PC-9 (cell line): ENCODE data around the gene ABCA7.

Source experiments
- EZH2 ChIP-seq: fragments of 200-600 bp; sonication (generic); IDR thresholded peaks from 2 replicates; pipeline ENCODE4 v1.8.0; 2017; ENCODE audit warnings: antibody characterized with exemption, low read depth
- TF ChIP-seq, protein P1 (sequence below): fragments of 200-600 bp; sonication (generic); conservative IDR thresholded peaks from 2 replicates; pipeline ENCODE4 v1.6.1; 2017; ENCODE audit warnings: mixed run types, antibody characterized with exemption, mild to moderate bottlenecking, moderate library complexity

DNA sequence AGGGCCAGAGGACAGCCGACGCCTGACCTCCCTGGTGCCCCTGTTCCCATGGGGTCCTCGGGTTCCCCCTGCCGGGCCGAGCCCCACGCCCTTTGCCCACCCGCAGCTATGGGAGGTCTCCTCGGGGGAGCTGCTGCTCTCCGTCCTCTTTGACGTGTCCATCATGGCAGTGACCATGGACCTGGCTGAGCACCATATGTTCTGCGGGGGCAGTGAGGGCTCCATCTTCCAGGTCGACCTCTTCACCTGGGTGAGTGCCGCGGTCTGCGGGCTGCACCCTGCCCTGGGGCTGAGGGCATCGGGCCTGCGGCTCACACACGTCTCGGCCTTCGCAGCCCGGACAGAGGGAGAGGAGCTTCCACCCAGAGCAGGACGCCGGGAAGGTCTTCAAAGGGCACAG is 49.2 kb upstream of the ABCA7 start:
- TF ChIP-seq, protein P1, sequence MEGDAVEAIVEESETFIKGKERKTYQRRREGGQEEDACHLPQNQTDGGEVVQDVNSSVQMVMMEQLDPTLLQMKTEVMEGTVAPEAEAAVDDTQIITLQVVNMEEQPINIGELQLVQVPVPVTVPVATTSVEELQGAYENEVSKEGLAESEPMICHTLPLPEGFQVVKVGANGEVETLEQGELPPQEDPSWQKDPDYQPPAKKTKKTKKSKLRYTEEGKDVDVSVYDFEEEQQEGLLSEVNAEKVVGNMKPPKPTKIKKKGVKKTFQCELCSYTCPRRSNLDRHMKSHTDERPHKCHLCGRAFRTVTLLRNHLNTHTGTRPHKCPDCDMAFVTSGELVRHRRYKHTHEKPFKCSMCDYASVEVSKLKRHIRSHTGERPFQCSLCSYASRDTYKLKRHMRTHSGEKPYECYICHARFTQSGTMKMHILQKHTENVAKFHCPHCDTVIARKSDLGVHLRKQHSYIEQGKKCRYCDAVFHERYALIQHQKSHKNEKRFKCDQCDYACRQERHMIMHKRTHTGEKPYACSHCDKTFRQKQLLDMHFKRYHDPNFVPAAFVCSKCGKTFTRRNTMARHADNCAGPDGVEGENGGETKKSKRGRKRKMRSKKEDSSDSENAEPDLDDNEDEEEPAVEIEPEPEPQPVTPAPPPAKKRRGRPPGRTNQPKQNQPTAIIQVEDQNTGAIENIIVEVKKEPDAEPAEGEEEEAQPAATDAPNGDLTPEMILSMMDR: no peak
- TF ChIP-seq EZH2: no peak
